GM12891 (cell line): ENCODE data around the gene CNR2.

ENCODE experiments used
- POLR2A ChIP-seq: IDR thresholded peaks from 2 replicates; pipeline ENCODE4 v1.6.1; 2011; ENCODE audit warnings: low read depth, low read length, control low read depth
- POLR2AphosphoS5 ChIP-seq: IDR thresholded peaks from 2 replicates; pipeline ENCODE4 v1.6.1; 2011; ENCODE audit warnings: low read depth, low read length, control low read depth
- POU2F2 ChIP-seq: IDR thresholded peaks from 2 replicates; pipeline ENCODE4 v1.6.1; 2011; ENCODE audit warnings: low read depth, mild to moderate bottlenecking, control low read depth, low read length, moderate library complexity
- SPI1 ChIP-seq: IDR thresholded peaks from 2 replicates; pipeline ENCODE4 v1.6.1; 2011; ENCODE audit warnings: low read depth, low read length, control low read depth
- TAF1 ChIP-seq: IDR thresholded peaks from 2 replicates; pipeline ENCODE4 v1.6.1; 2011; ENCODE audit warnings: low read depth, low read length, control low read depth

- no peak; the same call in 1 of the 2 replicates for TF ChIP-seq POLR2AphosphoS5
- peak; percentile 46 for TF ChIP-seq POLR2A
- peak; percentile 17; the same call in 1 of the 2 replicates for TF ChIP-seq TAF1
- peak; percentile 49; the same call in 1 of the 2 replicates for TF ChIP-seq SPI1
- TF ChIP-seq POU2F2 = no peak
Observed at GRCh38 chr1:23908453-23909341, 4.5 kb downstream of the CNR2 start.
